ENCODE results near the gene COL23A1.

COL23A1 gene

GRCh38 chr5:178189433-178189832 lies 400.8 kb downstream of the COL23A1 start:
- TF ChIP-seq CTCF (IDR thresholded peaks at IDR 0.05; ENCODE audit: low read depth, low read length, missing control alignments): no peak
- DNase-seq (ENCODE audit: low read depth): no peak
- no peak overlapping the region for H3K4me3 ChIP-seq (ENCODE audit: low read depth, low read length)
